Measurements from ENCODE around the gene CRTC3.

DNA sequence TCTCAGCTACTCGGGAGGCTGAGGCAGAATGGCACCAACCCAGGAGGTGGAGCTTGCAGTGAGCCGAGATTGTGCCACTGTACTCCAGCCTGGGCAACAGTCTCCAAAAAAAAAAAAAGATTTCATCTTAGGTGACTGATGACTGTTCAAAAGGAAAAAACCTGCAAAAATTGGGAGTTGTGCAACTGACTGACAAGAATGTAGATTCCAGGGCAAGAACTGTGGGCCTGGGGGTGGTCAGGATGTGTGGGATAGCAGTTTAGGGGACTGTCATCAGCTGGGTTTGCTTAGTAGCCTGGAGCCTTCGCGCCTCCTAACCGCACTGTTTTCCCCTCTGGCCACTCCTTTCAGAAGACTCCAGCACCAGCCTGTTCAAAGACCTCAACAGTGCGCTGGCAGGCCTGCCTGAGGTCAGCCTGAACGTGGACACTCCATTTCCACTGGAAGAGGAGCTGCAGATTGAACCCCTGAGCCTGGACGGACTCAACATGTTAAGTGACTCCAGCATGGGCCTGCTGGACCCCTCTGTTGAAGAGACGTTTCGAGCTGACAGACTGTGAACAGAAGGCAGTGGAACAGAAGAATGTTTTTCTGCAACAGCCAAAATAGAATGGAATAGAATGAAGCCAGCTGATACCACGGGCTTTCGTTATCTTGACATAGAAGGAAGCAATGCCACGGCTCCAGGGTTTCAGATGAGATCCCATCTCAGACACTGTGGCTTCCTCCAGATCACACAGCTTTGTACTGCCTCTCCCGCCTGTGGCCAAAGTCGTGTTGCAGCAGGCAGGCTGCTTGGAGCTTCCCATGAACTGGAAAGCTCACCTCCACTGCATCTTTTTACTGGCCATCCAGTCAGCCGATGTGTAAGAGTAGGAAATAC is 112.1 kb downstream of the CRTC3 start:
- TF ChIP-seq YY1 (IDR thresholded peaks at IDR 0.05; ENCODE audit: insufficient read depth, insufficient read length) (no peak), ZNF274 (IDR thresholded peaks at IDR 0.05; ENCODE audit: low read depth, low read length) (no peak)

All from NT2/D1 (cell line).